GM21737 (cell line): ENCODE measurements around the gene IGFBP6.
"Not testable (repeated sequence)": the region's sequence is repeated elsewhere in the genome, so short reads cannot be mapped to it uniquely, and the experiment has no call there.

Experiments used
- ATAC-seq: cut with Tn5 transposase; IDR thresholded peaks from one replicate; pipeline ENCODE4 v1.9.1; 2021; ENCODE audit warnings: mild to moderate bottlenecking, moderate library complexity; ENCODE audit not compliant: unreplicated experiment

IGFBP6 gene

DNA sequence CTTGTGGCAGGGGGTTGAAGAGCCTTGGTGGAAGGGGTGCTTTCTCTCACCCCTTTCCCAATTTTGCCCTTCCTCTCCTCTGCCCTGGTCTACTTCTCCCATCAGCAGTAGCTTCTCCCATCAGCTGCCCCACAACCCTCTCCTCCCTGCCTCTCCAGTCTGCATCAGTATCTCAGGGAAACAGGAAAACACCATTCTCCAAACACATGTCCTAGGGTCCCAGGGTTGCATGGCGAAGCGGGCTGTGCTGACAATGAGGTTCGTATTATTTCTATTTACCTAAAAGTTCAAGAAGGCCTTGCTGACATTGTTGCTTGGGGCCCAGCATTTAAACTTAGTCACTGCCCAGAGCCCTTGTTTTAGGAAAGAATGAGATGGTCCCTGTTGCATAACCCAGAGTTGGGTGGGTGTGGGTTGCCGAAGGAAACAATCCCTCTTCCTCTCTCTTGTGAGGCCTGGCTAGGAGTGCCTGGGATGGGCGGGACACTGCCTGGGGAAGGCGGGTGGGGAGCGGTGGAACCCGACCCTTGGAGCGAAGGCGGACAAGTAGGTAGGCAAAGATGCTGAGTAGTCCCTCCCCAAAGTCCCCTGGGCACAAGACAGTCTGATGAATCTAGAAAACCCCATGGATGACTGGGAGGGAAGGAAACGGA is 1.3 kb upstream of the IGFBP6 start:
- no peak for ATAC-seq

DNA sequence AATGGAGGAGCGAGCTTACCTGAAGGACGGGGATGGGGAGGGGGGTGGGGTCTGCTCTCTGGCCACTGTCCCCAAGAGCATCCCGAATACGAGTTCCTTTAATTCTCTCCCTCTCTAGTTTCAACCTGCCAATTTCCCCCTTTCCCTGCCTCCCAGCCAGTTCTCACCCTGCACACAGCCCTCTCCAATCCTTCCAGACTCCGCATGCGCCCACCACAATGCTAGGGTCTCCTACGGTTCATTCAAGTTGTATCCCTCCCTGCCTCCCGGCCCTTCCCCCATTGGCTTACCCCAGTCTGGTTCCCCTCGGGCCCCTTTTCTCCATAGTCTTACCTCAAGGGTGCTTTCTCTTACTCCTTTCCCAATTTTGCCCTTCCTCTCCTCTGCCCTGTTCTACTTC is 708 bp upstream of the IGFBP6 start:
- ATAC-seq = no peak

DNA sequence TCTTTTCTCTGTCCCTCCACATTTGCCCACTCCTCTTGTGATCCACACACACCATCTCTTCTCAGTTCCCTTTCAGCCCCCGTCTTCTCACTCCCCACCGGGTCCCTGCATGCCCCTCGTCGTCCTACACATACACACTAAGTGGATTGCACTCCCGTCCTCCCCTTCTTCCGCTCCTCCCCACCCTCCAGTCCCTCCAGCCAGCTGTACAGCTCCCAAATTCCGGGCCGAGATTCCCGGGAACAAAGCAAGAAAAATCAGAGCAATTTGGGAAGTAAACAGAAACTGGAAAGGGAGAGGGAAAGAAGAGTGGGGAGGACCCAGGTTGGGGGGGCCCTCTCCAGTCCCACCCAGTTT is 282 bp upstream of the IGFBP6 start:
- ATAC-seq = no peak

DNA sequence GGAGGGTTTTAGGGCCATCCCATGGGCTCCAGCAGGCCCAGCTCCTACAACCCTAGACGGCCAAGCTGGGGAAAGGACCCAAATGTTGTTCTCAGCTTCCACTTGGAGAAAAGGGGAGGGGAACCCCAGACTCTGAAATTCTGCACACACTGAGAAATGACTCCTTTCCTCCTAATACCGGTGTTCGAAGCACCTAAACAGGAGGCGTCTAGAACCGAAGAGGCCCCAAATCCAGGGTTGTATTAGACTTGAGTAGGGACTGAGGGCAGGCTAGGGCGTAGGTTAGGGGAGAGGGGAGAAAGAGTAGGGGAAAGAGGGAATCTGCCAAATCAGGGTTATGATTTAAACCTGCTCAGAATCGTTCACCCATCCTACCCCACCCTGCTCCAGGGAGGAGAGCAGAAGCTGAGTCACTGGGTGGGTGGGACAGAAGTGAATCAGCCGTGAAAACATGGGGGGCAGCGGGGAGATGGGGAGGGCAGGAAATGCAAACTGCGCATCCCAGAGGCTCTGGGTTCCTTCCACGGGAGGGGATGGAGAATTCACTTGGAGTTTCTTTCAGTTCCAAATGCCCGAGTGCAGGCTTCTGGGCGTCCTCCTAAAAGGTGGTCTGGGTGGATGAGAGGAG is 1.0 kb downstream of the IGFBP6 start:
- ATAC-seq = no peak

DNA sequence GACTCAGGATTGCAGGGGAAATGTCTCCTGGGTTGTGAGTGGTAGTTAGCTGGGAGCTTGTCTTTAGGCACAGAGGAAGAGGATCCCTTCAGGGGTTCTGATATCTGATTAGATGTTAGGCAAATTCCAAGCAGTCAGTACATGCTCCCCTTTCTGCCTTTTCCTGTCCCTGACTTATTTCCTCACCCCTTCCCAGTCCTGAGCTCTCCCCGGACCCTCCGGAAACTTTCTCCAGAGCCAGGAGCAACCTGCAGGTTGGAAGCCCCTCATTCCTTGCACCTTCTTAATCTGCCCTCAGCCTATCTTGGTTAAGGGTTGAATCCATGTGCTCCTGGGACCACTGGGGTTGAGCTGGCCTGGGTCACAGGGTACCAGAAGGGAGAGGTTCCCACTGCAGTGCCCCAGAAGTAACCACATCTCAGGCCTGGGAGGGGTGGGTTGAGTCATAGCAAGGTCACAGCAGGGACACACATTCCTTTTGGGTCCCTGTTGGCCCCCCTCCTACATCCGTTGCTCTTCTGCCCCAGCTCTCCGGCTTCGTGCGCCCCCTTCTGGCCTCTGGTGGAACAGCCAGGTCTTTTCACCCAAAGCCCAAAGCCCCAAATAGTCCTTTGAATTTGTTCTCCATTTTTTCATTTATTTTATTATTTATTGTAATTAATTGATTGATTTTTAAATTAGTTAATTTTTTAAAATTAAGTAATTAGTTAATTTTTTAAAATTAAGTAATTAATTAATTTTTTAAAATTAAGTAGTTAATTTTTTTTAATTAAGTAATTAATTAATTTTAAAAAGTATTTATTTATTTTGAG is 1.8 kb downstream of the IGFBP6 start:
- ATAC-seq = no peak

DNA sequence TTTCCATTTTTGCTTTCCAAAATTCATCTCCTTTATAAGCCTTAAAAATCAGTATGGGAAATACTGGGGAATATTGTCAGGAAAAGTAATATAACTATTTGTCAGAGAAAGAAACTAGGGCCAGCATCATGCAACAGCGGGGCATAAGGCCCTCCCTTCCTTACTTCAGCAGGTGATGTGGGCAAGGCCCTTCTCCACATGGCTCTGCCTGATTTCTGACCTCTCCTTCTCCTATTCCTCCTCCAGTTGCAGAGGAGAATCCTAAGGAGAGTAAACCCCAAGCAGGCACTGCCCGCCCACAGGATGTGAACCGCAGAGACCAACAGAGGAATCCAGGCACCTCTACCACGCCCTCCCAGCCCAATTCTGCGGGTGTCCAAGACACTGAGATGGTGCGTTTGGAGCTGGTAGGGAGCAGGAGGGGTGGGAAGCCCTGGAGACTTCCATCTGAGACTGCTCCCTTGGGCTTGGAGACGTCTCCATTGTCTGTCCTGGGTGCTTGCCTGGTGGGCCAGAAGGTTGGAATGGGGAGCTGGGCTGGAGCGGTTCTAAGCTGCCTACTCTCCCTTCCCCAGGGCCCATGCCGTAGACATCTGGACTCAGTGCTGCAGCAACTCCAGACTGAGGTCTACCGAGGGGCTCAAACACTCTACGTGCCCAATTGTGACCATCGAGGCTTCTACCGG is 3.1 kb downstream of the IGFBP6 start:
- no peak for ATAC-seq

DNA sequence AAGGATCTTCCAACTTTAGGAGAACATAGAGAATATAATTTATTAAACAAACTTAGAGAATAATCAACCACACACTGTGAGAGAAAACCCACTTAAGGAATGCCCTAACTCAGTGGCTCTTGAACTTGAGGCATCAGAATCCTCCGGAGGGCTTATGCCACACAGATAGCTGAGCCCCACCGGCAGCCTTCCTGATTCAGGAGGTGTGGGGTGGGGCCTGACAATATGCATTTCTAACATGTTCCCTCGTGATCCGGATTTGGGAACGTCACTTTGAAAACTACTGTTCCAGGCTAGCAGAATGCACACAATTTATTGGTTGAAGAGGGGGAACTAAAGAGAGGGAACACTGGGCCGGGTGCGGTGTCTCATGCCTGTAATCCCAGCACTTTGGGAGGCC is 3.8 kb downstream of the IGFBP6 start:
- no peak for ATAC-seq

DNA sequence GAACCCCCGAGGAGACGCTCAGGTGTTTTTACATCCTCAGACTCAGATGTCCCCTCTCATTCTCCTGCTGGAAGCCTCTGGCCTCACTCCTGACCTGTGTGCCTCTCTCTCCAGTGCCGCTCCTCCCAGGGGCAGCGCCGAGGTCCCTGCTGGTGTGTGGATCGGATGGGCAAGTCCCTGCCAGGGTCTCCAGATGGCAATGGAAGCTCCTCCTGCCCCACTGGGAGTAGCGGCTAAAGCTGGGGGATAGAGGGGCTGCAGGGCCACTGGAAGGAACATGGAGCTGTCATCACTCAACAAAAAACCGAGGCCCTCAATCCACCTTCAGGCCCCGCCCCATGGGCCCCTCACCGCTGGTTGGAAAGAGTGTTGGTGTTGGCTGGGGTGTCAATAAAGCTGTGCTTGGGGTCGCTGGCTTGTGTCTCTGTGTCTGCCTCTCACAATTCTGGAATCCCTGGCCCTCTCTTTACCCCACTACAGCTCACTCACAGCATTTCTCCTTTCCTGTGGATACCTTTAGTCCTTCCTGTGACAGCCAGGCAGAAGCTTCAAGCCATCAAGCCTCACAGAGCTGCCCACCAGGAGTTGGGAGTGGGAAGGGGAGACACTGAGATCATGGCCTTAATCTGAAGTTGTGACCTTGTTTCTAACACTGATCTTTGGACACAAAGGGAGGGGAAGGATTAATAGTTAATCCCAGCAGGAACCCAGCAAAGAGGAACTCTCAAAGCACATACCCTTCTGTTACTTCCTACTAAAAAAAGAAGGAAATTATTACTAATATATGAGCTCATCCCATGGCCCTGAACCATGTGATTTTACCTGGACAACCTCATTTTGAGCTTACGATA is 4.7 kb downstream of the IGFBP6 start:
- ATAC-seq = no peak

DNA sequence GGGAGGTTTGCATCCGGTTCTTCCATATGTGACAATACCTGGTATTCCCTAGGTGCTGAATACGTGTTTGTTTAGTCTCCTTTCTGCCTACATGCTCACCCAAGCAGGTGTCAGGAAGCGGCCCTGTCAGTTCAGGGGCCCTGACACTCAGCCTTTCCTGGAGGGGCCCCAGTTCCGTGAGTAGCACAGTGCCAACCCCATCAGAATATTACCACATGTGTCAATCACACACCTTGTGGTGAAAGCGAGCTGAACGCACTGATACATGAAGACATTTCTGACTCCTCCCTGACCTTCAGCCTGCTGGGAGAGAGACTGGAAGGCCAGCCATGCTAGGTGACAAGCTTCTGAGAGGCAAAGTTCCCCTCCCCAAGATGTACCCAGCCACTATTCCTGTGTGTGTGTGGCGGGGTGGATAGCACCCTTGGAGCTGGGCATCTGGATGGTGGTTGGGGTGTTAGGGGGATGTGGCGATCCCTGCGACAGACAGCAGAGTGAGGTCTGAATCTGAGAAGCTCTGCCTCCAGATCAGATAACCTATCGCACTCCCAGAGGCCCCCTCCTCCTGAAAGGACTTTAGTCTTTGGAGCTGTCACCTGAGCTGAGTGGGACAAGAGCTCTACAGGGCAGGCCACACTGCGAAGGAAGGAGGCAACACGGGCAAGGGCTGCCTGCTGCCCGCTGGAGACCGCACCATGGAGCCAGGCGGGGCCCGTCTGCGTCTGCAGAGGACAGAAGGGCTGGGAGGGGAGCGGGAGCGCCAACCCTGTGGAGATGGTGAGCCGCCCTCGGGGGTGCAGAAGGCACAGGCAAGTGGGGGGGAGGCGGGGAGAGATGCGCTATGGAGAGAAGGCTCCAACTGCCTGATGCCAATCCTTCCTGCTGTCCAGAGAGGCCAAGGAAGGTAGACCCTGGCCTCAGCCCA is 5.7 kb downstream of the IGFBP6 start, which contains the start of gene SOAT2:
TSS of gene SOAT2 (plus strand) at position 604 of the 925 bp plus-strand sequence. CDS start at position 696, 92 bp downstream.
- ATAC-seq = peak; percentile 56

DNA sequence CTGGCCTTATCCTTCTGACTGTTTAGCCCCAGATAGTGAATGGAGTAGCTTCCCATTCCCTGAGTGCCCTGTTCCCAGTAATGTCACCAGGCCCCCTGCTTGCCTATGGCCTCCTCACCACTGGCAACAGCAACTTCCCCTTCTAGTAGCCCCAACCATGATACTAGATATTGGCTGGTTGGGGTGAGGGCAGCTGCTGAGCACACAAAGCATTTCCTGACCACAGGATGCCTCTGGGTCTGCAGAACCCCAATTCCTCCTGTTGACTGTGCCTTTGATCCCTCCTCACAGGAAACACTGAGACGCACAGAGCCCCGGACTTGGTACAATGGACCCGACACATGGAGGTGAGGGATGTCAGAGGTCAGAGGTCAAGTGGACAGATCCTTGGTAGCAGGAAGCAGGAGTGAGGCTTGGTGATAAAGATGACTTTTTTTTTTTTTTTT is 6.4 kb downstream of the IGFBP6 start:
- no peak for ATAC-seq

DNA sequence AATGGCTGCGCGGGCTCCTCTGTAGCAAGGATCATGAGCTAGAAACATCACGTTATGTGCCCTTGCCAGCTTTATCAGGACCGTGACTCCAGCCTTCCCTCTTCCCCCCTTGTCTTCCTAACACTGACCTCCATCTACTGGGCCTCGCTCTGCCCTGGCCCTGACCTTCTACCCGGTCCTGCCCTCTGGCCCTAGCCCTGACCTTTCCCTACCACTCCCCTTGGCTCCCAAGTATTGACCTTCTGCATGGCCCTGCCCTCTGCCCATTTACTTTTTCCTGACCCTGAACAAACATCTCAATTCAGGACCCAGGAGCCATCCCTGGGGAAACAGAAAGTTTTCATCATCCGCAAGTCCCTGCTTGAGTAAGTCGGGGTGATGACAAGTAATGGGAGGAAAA is 7.8 kb downstream of the IGFBP6 start:
- ATAC-seq = no peak

DNA sequence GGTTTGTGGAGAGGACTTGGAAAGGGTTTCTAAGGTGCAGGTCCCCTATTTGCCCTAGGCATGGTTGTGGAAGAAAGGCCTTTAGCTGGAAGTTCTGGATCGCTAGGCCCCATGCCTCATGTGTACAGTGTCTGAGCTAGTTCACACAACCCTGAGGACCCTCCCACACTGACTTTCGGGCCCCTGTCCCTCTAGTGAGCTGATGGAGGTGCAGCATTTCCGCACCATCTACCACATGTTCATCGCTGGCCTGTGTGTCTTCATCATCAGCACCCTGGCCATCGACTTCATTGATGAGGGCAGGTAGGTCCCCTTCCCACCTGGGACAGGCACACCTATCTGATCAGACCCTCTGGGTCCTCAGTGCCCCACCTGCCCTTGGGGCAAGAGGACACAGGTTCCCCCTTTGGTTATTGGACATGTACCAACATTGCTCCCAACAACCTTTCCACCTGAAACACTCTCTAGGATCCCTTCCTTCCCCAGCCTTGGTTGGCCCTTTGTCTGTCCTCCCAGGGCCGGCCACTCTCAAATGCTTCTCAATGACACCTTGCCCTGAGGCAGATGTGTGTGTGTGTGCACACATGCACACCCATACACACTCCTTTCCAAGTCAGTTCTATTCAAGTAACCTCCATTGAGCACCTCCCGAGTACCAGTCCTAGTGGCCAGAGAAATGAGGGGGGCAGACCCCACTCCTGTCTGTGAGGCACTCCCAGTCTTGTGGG is 8.4 kb downstream of the IGFBP6 start:
- ATAC-seq = no peak

DNA sequence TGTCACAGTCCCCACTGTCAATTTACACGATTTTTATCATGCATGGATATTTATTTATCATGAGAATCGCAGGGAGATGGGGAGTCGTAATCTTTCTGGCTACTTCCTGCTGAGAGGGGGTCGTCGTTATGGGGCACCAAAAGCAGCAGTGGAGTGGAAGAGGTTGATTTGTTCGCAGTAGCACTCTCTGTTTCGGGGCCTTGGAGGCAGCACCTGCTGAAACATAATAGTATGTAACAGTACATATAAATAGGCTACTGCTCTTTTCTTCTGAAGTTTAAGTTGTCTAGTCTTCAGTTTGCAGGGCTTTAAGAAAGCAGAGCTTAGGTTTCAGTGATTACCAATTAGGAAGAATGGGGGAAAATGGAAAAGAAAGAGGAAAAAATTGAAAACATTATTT is 9.7 kb downstream of the IGFBP6 start:
- ATAC-seq = no peak

DNA sequence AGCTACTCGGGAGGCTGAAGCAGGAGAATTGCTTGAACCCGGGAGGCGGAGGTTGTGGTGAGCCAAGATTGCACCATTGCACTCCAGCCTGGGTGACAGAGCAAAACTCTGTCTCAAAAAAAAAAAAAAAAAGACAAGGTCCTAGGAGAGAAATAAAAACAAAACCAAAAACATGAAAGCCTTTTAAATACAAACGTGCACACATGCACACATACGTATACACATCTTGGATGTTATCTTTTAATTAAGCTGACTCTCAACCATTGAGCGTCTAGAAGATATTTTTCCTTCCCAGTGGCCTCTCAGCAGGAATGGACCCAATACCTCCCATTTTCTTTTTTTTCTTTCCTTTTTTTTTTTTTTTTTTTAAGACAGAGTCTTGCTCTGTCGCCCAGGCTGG is 15.0 kb downstream of the IGFBP6 start:
- not testable (repeated sequence) for ATAC-seq

DNA sequence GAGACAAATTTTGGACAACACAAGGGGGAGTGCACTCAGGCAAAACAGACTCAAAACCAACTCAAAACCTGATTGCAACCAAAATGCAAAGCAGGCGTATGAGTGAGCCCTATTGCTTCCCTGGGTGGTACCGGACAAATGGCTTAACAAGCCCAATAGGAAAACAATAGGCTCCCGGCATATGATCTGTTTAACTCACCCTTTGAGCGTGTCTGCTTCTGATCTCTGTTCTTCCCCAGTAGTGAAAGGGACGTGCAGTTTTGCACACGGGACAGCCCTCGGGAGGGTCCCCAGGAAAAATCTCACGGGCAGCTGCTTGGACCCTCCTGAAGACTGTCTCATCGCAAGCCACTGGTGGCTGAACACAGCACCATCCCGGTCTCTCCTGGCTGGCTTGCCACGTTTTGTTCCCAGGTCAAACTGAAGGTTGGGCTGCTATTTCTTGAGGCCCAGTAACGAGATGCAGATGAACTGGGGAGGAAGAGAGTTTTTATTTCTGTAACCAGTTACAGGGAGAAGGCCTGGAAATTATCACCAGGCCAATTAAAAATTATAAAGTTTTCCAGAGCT is 15.8 kb downstream of the IGFBP6 start:
- ATAC-seq = no peak

DNA sequence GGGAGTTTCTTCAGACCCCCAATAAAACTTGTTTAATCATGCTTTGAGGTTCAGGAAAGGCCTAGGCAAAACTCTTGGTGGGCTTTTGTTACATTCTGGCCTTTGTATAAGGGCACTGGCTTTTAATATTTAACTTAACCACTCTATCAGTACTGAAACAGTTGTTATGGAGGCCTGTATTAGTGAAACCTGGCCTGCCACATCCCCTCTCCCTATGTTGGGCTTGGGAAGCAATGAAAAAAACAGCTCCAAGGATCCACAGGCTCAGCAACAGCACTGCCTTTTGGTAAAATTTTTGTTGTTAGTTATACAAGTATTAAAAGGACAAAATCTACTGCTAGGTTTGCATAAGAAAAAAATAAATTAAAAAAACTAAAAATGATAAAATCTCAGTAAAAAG is 16.5 kb downstream of the IGFBP6 start:
- no peak for ATAC-seq

DNA sequence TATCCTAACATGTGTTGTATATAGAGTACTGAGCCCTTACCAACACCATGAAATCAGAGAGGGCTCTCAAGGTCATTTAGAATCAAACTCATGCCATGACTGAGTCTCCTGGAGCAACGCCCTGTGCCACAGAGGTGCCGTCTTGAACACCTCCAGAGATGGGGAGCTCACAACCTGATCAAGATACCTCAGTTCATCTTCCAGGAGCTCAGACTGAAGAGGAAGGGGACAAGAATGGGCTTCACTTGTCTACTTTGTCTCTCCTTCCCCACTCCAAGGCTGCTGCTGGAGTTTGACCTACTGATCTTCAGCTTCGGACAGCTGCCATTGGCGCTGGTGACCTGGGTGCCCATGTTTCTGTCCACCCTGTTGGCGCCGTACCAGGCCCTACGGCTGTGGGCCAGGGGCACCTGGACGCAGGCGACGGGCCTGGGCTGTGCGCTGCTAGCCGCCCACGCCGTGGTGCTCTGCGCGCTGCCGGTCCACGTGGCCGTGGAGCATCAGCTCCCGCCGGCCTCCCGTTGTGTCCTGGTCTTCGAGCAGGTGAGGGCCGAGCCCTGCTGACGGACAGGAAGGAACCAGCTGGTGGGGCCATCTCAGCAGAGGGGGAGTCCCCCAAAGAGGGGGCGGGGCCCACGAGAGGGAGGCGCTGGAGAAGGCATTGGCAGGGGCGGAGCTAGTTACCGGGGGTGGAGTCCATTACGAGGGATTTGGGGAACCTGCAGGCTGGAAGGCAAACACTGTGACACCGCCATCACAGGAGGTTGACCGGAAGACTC is 17.8 kb downstream of the IGFBP6 start:
- ATAC-seq = no peak
